DND-41 (cell line): Measurements from ENCODE around the gene HOXC4.
A peak's percentile ranks its signal among the peaks of the same experiment; 100 is the strongest.

ENCODE experiments used
- ATAC-seq: fragments of 200-7000 bp; cut with Tn5 transposase; 3 replicates; pipeline ENCODE4 v1.9.1; 2021; ENCODE audit warnings: low read depth; ENCODE audit not compliant: insufficient read depth
- DNase-seq: peaks from one replicate; pipeline ENCODE4 v3.0.0-alpha.2; 2020
- H2AFZ ChIP-seq: 2 replicates; pipeline ENCODE4 v1.6.0; 2012; ENCODE audit warnings: low read depth, low read length
- H3K27ac ChIP-seq: 2 replicates; pipeline ENCODE4 v1.5.1; 2012; ENCODE audit warnings: low read length, inconsistent platforms
- H3K27me3 ChIP-seq: fragments of 200-600 bp; sonication (generic); 2 replicates; pipeline ENCODE4 v1.6.0; 2012; ENCODE audit warnings: low read length, mild to moderate bottlenecking, inconsistent platforms; ENCODE audit not compliant: insufficient read depth, poor library complexity
- H3K36me3 ChIP-seq: 2 replicates; pipeline ENCODE4 v1.5.1; 2012; ENCODE audit warnings: low read length, inconsistent platforms; ENCODE audit not compliant: insufficient read depth
- H3K4me1 ChIP-seq: 2 replicates; pipeline ENCODE4 v1.5.1; 2012; ENCODE audit warnings: mild to moderate bottlenecking, low read length; ENCODE audit not compliant: insufficient read depth
- H3K4me2 ChIP-seq: 2 replicates; pipeline ENCODE4 v1.6.0; 2012; ENCODE audit warnings: mild to moderate bottlenecking, moderate library complexity, low read length, inconsistent platforms; ENCODE audit not compliant: insufficient read depth
- H3K4me3 ChIP-seq, 2 experiments: fragments of 200-600 bp in 1 of 2; shearing (Covaris generic) in 1 of 2; 2 replicates each; pipeline ENCODE4 v1.5.1; 2012 to 2016; ENCODE audit warnings: inconsistent platforms in 2 of 2, low read length in 2 of 2, mild to moderate bottlenecking in 2 of 2, low read depth in 1 of 2, moderate library complexity in 1 of 2
- H3K79me2 ChIP-seq: 2 replicates; pipeline ENCODE4 v1.6.0; 2012; ENCODE audit warnings: low read length, inconsistent platforms; ENCODE audit not compliant: insufficient read depth
- H3K9ac ChIP-seq: 2 replicates; pipeline ENCODE4 v1.6.0; 2012; ENCODE audit warnings: low read depth, mild to moderate bottlenecking, inconsistent platforms, low read length, moderate library complexity
- H3K9me3 ChIP-seq: 2 replicates; pipeline ENCODE4 v1.5.1; 2012; ENCODE audit warnings: low read length, moderate library complexity, mild to moderate bottlenecking, inconsistent platforms; ENCODE audit not compliant: insufficient read depth, severe bottlenecking
- H4K20me1 ChIP-seq: 2 replicates; pipeline ENCODE4 v1.6.0; 2012; ENCODE audit warnings: low read length; ENCODE audit not compliant: insufficient read depth
- CTCF ChIP-seq: IDR thresholded peaks from 2 replicates; pipeline ENCODE4 v1.5.1; 2012; ENCODE audit warnings: borderline replicate concordance, low read length, moderate library complexity, mild to moderate bottlenecking; ENCODE audit not compliant: poor library complexity, severe bottlenecking; ENCODE audit errors: extremely low read depth
- EZH2 ChIP-seq: IDR thresholded peaks from 3 replicates; pipeline ENCODE4 v1.6.1; 2012; ENCODE audit warnings: borderline replicate concordance, low read depth, mild to moderate bottlenecking, moderate library complexity, low read length, inconsistent platforms; ENCODE audit not compliant: severe bottlenecking

Gene HOXC4

GRCh38 chr12:54005531-54005852 lies 48.1 kb upstream of the HOXC4 start:
- no peak for DNase-seq
- Histone ChIP-seq H3K4me2 (0 out of 2 replicates have a peak overlapping the region, but pooled peaks have one; percentile 39), H3K4me1 (peaks cover 8% of the 10 kb centered on the region), H3K36me3 (no peaks in the 10 kb centered on the region), H3K9ac (no peak overlapping the region), H3K27me3 (peaks cover 80% of the 10 kb centered on the region), H2AFZ (no peak overlapping the region), H3K9me3 (no peaks in the 10 kb centered on the region), H3K27ac (no peak overlapping the region), H4K20me1 (no peaks in the 10 kb centered on the region), H3K4me3 (no peak overlapping the region), H3K79me2 (no peaks in the 10 kb centered on the region)
- TF ChIP-seq EZH2 (no peak), CTCF (no peak)
- ATAC-seq: no peak

GRCh38 chr12:54005853-54006558 lies 47.6 kb upstream of the HOXC4 start:
- Histone ChIP-seq H4K20me1 (no peaks in the 10 kb centered on the region), H3K9ac (peak overlapping the region; percentile 25), H3K4me2 (peak overlapping the region; percentile 39), H3K36me3 (no peaks in the 10 kb centered on the region), H3K9me3 (no peaks in the 10 kb centered on the region), H3K79me2 (no peaks in the 10 kb centered on the region), H3K4me1 (peaks cover 8% of the 10 kb centered on the region), H3K27ac (no peak overlapping the region), H3K4me3 (no peak overlapping the region), H2AFZ (peak overlapping the region; percentile 55; the same call in 1 of the 2 replicates), H3K27me3 (peaks cover 85% of the 10 kb centered on the region)
- TF ChIP-seq EZH2: no peak
- TF ChIP-seq CTCF: peak; percentile 95
- peak; percentile 78 for DNase-seq
- ATAC-seq: peak; percentile 96

GRCh38 chr12:54006559-54007220 lies 46.9 kb upstream of the HOXC4 start:
- TF ChIP-seq EZH2 (no peak), CTCF (no peak)
- H3K27me3 ChIP-seq: peaks cover 85% of the 10 kb centered on the region
- H3K4me1 ChIP-seq: peaks cover 8% of the 10 kb centered on the region
- no peaks in the 10 kb centered on the region for H3K9me3 ChIP-seq
- H3K27ac ChIP-seq: no peak overlapping the region
- H3K79me2 ChIP-seq: no peaks in the 10 kb centered on the region
- no peak for ATAC-seq
- no peak overlapping the region for H2AFZ ChIP-seq
- no peak overlapping the region for H3K4me3 ChIP-seq
- H3K9ac ChIP-seq: no peak overlapping the region
- no peak overlapping the region for H3K4me2 ChIP-seq
- no peaks in the 10 kb centered on the region for H3K36me3 ChIP-seq
- H4K20me1 ChIP-seq: no peaks in the 10 kb centered on the region
- DNase-seq: no peak
